GM21360 (cell line): ENCODE results near the gene HOOK2.
"Not testable (repeated sequence)": the region's sequence is repeated elsewhere in the genome, so short reads cannot be mapped to it uniquely, and the experiment has no call there.

Experiments
- ATAC-seq: cut with Tn5 transposase; IDR thresholded peaks from one replicate; pipeline ENCODE4 v1.9.1; 2021; ENCODE audit warnings: mild to moderate bottlenecking, moderate library complexity; ENCODE audit not compliant: unreplicated experiment

The HOOK2 gene, protein sequence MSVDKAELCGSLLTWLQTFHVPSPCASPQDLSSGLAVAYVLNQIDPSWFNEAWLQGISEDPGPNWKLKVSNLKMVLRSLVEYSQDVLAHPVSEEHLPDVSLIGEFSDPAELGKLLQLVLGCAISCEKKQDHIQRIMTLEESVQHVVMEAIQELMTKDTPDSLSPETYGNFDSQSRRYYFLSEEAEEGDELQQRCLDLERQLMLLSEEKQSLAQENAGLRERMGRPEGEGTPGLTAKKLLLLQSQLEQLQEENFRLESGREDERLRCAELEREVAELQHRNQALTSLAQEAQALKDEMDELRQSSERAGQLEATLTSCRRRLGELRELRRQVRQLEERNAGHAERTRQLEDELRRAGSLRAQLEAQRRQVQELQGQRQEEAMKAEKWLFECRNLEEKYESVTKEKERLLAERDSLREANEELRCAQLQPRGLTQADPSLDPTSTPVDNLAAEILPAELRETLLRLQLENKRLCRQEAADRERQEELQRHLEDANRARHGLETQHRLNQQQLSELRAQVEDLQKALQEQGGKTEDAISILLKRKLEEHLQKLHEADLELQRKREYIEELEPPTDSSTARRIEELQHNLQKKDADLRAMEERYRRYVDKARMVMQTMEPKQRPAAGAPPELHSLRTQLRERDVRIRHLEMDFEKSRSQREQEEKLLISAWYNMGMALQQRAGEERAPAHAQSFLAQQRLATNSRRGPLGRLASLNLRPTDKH

DNA sequence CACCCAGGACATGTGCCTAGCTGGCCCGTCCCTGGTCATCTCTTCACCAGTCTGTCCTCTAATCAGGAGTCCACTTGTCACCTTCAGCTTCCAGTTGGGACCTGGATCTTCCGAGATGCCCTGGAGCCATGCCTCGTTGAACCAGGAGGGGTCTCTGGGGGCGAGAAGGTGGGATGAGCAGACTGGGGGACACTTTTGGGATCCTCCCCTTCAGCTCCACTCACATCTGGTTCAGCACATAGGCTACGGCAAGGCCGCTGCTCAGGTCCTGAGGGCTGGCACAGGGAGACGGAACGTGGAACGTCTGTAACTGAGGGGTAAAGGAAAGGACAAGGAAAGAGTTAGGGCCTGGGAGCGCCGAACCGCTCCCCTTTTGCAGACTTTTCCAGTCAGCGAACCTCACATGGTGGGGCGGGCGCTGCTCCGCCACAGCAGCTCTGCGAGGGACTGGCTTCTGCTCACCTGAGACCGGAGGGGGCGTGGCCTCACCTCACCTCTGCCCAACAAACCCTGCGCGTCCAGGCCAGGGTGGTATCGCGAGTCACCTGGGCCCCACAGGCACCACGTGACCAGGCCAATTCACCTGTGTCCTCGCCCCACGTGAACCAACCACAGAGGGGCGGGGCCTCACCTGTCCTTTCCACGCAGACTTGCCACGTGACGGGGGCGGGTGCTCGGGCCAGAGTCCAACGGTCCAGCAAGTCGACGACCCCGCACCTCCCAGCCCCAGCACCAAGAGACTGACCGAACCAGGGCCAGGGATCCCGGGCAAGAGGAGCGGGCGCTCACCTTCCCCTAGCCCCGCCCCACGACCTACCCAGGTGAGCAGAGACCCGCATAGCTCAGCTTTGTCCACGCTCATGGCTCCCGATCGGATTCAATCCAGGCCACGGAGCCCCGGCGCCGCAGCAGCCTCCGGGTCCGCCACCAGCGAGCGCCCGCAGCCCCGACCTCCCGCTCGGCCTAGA, at the start of gene HOOK2:
TSS of gene HOOK2 (minus strand) at position 965 of the 968 bp plus-strand sequence. CDS start at position 862, 103 bp downstream.
- no peak for ATAC-seq

DNA sequence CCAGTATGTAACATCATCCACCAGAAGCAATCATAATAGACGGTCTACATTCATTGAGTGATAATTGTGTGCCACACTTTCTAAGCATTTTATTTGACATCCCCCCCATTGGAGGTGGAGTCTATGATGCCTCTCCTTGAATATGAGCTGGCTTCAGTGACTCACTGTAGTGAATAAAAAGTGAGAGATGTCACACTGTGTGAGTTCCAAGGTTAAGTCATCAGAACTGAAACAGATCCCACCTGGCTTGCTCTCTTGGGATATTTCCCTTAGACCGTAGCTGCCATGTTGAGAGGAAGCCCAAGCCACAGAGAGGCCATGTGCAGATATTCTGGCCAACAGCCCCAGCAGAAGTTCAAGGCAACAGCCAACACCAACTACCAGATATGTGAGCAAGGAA, 46.4 kb upstream of the HOOK2 start:
- no peak for ATAC-seq

DNA sequence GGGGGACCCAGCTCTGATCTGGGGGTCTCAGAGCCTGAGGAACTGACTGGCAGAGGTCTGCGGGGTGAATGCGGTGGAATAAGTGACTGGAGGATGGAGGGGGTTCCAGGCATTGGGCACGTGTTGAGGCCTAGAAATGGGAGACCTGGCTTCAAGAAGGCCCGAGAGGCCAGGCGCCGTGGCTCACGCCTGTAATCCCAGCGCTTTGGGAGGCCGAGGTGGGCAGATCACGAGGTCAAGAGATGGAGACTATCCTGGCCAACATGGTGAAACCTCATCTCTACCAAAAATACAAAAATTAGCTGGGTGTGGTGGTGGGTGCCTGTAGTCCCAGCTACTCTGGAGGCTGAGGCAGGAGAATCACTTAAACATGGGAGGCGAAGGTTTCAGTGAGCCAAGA, 42.5 kb upstream of the HOOK2 start:
- ATAC-seq = not testable (repeated sequence)

DNA sequence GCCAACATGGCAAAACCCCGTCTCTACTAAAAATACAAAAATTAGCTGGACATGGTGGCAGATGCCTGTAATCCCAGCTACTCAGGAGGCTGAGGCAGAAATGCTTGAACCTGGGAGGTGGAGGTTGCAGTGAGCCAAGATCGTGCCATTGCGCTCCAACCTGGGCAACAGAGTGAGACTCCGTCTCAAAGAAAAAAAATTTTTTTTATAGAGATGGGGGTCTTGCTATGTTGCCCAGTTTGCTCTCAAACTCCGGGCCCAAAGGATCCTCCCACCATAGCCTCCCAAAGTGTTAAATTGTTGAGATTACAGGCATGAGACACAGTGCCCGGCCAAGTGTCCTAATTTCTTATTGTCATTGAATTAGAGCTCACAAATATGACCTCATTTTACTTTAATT, 41.8 kb upstream of the HOOK2 start:
- ATAC-seq = not testable (repeated sequence)

DNA sequence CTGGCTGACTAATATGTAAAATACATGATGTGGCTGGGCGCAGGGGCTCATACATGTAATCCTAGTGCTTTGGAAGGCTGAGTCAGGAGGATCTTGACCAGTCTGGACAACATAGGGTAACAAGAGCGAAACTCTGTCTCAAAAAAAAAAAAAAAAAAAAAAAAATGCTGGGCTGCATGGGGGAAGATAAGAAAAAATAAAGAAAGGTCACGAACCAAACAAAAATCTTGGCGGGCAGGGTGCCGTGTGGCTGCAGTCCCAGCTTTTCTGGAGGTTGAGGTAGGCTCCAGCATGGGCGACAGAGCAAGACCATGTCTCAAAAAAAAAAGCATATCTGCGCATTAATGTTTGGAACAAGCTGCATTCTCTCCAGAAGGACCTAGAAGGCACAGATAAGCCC, 39.7 kb upstream of the HOOK2 start:
- no peak for ATAC-seq

DNA sequence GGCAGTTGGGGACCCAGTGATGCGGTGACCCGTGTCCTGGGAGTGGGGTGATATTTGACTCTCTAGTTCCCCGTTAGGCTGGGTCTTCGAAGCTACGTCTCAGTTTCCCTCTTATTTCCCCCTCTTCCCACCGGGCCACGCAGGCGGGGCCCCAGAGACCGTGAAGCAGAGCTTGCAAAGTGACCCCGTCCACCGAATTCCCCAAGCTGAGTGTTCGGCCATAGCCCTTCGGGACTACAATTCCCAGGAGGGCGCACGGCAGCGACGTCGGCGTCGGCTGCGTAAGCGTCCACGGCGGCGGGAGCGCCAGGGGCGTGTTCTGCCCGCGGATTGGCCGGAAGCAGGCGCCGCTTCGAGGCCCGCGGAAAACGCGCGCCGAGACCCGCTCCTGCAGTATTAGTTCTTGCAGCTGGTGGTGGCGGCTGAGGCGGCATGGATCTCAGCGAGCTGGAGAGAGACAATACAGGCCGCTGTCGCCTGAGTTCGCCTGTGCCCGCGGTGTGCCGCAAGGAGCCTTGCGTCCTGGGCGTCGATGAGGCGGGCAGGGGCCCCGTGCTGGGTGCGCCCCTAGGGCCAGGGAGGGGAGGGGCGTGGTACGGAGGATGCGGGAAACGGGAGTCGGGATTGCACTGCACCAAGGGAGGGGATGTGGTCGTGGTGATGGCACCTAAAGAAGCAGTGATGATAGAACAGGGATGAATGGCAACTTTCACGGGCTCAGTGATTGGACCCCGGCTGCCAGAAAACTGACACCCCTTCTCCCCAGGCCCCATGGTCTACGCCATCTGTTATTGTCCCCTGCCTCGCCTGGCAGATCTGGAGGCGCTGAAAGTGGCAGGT, 31.1 kb upstream of the HOOK2 start, which contains the start of gene RNASEH2A:
TSS of gene RNASEH2A (plus strand) at position 343 of the 840 bp plus-strand sequence. CDS start at position 433, 90 bp downstream.
- peak; percentile 74 for ATAC-seq

DNA sequence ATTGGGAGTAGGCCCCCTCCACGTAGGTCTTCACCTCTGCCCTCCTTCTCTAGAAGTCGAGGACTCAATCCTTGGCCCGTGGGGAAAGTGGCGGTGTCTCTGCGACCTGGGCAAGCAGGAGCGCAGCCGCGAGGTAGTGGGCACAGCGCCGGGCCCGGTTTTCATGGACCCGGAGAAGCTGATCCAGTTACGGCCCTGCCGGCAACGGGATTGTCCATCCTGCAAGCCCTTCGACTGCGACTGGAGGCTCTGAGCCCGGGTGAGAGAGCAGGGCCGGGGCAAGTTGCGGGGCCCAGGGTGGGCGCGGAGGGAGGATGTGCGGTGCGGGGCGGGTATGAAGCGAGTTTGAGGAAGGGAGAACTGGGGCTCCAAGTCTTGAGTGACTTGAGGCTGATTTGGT, 28.7 kb upstream of the HOOK2 start:
- no peak for ATAC-seq

DNA sequence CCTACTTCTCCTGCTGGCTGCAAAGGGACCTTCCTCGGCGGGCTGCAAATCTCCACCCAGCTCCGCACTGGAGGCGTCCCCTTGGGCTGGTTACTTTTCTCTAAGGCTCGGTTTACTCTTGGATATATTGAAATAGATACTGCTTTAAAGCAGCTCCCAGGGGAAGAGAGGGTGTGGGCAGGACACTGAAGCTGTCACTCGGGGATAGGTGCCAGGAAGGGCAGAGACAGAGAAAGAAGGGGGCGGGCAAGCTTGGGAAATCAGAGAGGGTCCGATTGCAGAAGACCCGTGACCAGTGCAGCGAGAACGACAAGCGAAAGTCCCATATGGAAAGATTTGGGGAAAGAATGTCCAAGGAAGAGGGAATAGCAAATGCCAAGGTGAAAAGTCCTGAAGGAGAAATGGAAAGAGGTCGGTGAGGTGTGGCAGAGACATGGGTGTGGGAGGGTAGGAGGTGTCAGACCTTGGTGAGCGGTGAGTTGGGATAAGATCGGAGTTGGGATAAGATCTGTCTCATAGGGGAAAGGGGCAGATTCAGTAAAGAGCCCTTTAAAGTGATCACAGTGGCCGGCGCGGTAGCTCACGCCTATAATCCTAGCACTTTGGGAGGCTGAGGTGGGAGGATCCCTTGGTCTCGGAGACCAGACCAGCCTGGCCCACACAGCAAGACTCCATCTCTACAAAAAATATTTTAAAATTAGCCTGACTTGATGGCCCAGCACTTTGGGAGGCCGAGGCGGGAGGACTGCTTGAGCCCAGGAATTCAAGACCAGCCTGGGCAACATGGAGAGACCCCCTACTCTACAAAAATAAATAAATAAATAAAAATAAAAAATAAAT, 27.1 kb upstream of the HOOK2 start:
- ATAC-seq = no peak

DNA sequence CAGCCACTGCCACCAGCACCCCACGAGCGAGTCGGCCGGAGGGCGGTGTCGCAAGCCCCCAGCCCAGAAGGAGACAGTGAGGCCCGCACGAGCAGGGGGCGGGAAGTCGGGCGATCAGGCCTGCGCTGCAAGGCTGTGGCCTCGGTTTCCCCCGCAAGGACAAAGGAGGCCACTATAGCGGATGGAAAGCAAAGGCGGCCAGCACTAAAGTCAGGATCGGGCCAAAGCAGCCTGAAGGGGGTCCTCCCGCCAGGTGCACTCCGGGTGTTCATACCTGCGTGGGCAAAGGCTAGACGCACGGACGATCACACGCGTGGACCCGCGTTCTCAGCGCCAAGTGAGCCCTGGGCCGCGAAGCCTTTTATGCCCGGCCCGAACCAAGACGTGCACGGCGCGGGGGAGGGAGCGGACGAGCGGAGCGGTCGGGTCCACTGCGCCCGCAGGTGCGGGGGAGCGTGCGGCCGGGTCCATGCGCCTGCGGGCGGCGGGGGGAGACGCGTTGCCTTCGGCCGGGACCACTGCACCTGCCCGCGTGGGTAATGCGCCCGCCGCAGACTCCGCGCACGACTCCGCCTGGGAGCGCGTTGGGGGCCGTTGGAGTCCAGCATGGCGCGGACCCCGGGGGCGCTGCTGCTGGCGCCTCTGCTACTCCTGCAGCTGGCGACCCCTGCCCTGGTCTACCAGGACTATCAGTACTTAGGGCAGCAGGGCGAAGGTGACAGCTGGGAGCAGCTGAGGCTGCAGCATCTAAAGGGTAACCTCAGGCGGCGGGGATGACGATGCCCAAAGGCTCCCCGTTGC, 26.3 kb upstream of the HOOK2 start, which contains the start of the genes PRDX2 and THSD8:
TSS of gene PRDX2 (minus strand) at position 335 of the 801 bp plus-strand sequence. CDS start 539 bp downstream, outside the sequence.
TSS of gene THSD8 (plus strand) at position 604 of the 801 bp plus-strand sequence. CDS start at position 607, 3 bp downstream.
- no peak for ATAC-seq

DNA sequence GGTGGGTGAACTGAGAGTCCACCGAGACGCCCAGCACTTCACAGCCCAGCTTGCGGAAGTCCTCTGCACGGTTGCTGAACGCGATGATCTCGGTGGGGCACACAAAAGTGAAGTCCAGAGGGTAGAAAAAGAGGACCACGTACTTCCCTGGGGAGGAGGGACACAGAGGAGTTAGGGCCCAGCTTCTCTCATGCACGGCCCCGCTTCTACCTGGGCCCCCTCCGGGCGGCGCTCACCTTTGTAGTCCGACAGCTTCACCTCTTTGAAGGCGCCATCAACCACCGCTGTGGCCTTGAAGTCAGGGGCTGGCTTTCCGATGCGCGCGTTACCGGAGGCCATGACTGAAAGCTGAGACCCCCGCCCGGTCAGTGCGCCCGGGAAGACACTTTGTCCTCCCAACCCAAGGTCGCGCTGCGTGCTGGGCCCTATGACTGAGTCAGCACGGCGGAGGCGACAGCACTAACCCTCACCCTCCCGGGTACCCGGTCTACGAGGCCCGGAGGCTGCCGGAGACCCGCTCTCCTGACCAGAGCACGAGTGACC, 25.6 kb upstream of the HOOK2 start:
- ATAC-seq = no peak

DNA sequence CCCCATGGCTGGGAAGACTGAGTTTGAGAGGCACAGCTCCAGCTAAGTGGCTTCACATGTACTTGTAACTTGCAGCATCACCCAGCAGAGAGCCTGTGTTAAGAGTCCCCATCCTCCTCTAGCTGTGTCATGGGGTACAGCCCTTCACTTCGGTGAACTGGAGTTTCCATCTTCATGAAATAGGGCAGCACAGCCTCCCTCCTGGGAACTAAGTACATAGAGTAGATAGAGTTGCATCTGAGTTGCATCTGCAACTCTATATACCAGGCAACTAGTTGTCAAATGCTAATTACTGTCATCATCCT, 25.1 kb upstream of the HOOK2 start:
- ATAC-seq = no peak

DNA sequence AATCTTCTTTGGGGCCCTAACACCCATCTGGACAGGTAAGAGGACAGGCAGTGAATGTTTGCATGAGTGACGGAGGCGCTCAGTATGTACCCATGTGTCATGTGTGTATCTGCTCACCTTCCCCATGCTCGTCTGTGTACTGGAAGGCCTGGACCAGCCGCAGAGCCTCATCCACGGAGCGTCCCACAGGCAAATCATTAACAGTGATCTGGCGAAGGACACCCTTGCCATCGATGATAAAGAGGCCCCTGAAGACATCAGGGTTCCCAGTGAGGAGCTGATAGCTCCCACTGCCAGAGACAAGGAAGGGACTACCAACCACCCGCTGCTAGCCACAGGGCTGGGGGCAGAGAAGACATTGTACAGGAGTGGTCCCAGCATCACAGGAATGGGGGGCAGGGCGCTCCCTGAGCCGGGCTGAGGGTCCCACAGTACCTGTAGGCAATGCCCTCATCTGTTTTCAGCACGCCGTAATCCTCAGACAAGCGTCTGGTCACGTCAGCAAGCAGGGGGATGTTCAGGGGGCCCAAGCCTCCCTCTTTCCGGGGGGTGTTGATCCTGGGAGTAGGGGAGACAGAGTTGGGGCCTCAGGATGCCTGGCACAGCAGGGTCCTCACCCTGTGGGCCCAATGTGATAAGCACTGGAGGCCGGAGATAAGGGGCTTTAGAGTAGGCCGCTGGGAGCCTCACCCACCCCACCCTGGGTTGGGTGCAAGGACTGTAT, 24.6 kb upstream of the HOOK2 start:
- no peak for ATAC-seq

DNA sequence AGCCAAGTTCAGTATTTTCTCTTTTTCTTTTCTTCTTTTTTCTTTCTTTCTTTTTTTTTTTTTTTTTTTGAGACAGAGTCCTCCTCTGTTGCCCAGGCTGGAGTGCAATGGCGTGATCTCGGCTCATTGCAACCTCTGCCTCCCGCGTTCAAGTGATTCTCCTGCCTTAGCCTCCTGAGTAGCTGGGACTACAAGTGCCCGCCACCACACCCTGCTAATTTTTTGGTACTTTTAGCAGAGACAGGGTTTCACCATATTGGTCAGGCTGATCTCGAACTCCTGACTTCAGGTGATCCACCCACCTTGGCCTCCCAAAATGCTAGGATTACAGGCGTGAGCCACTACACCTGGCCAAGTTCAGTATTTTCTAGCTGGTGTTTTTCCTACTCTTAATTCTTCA, 22.3 kb upstream of the HOOK2 start:
- not testable (repeated sequence) for ATAC-seq

DNA sequence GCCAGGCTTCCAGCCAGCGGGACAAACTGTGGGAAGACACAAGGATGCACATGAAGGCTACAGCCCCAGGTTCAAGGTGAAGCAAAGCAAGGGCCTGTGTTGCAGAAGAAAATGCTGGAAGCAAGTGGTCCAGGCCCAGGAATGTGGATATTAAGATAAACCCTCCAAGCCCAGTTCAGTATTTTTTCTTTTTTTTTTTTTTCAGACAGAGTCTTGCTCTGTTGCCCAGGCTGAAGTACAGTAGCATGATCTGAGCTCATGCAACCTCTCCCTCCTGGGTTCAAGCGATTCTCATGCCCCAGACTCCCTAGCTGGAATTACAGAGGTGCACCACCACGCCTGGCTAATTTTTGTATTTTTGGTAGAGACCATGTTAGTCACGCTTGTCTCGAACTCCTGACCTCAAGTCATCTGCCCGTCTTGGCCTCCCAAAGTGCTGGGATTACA, 21.8 kb upstream of the HOOK2 start:
- no peak for ATAC-seq

DNA sequence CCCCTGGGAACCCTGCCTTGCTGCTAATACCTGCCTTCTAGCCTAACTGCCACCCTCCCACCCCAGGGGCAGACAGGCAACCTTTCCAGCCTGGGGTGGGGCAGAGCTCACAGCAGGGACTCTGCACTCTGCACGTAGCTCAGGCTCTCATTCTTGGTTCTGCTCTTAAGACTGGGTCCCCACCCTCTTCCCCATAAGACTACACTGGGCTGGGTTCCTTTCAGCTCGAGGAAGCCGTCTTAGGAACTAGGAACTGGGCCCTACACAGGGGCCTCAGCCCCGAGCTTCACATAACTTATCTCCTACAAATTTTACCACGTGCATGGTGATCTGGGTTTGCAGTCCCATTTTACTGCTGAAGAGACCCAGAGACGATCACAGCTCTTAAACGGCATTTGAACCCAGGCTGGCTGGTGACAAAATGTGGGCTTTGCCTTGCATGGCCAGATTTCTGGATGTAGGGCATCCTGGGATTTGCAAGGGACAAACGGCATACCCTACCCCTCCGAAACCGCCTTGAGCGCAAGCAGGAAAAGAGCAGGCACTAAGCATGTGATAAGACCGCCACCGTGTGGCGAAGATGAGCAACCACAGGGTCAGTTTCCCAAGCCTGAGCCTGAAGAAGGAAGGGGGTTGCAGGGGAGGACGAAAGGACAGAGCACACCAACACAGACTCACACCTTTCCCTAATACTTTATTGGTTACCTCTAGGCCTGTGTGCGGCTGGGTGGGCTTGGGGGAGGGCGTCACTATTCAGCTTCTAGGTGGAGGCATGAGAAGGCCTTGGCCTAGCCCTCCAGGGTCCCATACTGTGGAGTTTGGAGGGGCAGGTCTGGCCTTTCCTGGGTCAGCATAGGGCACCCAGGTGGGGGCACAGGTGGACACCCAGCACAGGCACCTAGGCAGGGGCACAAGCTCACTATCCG, 21.1 kb upstream of the HOOK2 start:
- no peak for ATAC-seq

DNA sequence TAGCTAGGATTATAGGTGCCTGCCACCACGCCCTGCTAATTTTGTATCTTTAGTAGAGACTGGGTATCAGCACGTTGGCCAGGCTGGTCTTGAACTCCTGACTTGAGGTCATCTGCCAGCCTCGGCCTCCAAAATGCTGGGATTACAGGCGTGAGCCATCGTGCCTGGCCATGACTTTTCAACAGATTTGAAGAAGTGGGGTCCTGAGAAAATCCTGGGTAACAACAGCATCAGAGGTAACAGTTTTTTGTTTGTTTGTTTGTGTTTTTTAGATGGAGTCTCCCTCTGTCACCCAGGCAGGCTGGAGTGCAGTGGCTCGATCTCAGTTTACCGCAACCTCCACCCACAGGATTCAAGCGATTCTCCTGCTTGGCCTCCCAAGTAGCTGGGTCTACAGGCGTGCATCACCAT, 19.6 kb upstream of the HOOK2 start:
- ATAC-seq = no peak
